HUES48 (cell line): ENCODE measurements around the gene LEMD1.

Experiments
- H3K27ac ChIP-seq: one replicate; pipeline ENCODE4 v1.7.0; 2013; ENCODE audit warnings: low read depth, low read length, inconsistent platforms
- H3K27me3 ChIP-seq: 2 replicates; pipeline ENCODE4 v1.6.1; 2013; ENCODE audit warnings: mild to moderate bottlenecking, low read length; ENCODE audit not compliant: control insufficient read depth, insufficient read depth
- H3K36me3 ChIP-seq: 2 replicates; pipeline ENCODE4 v1.6.1; 2013; ENCODE audit warnings: low read length; ENCODE audit not compliant: control insufficient read depth, insufficient read depth
- H3K4me1 ChIP-seq: 2 replicates; pipeline ENCODE4 v1.6.1; 2013; ENCODE audit warnings: mild to moderate bottlenecking, low read length; ENCODE audit not compliant: control insufficient read depth, insufficient read depth
- H3K4me3 ChIP-seq: 2 replicates; pipeline ENCODE4 v1.5.1; 2013; ENCODE audit warnings: mild to moderate bottlenecking, low read depth, low read length
- H3K9ac ChIP-seq: 2 replicates; pipeline ENCODE4 v1.6.1; 2013; ENCODE audit warnings: mild to moderate bottlenecking, low read depth, low read length, moderate library complexity
- H3K9me3 ChIP-seq: 2 replicates; pipeline ENCODE4 v1.6.1; 2013; ENCODE audit warnings: low read length; ENCODE audit not compliant: control insufficient read depth, insufficient read depth

The LEMD1 gene

DNA sequence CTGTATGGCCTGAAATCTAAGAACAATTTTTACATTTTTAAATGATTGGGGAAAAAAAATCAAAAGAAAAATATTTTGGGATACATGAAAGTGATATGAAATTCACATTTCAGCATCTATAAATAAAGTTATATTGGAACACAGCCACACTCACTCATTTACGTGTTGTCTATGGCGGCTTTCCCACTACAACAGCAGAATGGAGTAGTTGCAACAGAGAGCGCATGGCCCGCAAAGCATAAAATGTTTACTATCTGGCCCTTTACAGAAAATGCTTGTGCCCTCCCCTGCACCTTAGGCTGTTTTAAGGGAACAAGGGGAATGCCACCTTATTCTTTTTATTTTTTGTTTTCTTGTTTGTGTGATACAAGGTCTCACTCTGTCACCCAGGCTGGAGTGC lies 68.7 kb downstream of the LEMD1 start:
- Histone ChIP-seq H3K36me3 (no peaks in the 10 kb centered on the region), H3K9ac (no peak overlapping the region), H3K9me3 (no peaks in the 10 kb centered on the region), H3K4me1 (peaks cover 76% of the 10 kb centered on the region), H3K27ac (no peak overlapping the region), H3K4me3 (no peak overlapping the region), H3K27me3 (no peaks in the 10 kb centered on the region)

DNA sequence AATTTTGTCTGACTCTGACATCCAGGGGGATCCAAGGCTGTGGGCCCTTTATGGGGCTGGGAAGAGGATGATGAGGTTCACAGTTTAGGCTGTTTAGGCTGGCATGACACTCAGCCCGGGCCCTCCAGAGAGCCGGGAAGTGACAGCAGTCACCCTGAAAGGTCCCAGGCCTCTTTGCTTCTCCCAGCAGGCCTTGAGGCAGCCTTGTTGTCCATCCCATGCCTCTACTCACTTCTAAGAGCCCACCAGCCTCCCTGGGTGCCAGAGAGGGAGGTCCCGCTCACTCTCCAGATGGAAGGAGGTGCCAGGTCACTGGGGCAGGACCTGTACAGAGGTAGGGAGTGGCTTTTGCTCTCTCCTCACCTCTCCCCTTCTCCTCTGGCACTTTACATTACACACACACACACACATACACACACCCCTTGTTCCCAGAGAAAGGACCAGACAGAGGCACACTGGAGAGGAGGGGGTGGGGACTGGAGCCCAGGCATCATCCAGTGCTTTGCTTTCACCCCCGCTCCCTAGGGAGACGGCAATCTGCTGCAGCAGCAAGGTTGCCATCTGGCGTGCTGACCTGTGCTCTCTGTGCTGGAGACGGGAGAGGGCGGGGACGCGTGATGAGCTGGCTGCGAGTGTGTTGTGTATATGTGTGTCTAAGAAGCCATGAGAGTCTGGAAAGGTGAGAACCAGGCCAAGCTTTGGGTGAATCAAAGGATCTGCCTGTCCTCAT lies 69.7 kb downstream of the LEMD1 start:
- Histone ChIP-seq H3K4me1 (peaks cover 70% of the 10 kb centered on the region), H3K27me3 (no peaks in the 10 kb centered on the region), H3K27ac (peak overlapping the region; percentile 12), H3K9ac (no peak overlapping the region), H3K4me3 (no peak overlapping the region), H3K9me3 (no peaks in the 10 kb centered on the region), H3K36me3 (no peaks in the 10 kb centered on the region)

GRCh38 chr1:205350691-205351141 lies 71.1 kb downstream of the LEMD1 start:
- H3K4me3 ChIP-seq, result no peak overlapping the region
- H3K9ac ChIP-seq, result no peak overlapping the region; the same call in none of the 2 replicates
- peaks cover 7% of the 10 kb centered on the region for H3K27me3 ChIP-seq
- H3K27ac ChIP-seq, result peak overlapping the region; percentile 75
- H3K9me3 ChIP-seq, result no peaks in the 10 kb centered on the region
- H3K4me1 ChIP-seq, result peaks cover 57% of the 10 kb centered on the region
- no peaks in the 10 kb centered on the region for H3K36me3 ChIP-seq

DNA sequence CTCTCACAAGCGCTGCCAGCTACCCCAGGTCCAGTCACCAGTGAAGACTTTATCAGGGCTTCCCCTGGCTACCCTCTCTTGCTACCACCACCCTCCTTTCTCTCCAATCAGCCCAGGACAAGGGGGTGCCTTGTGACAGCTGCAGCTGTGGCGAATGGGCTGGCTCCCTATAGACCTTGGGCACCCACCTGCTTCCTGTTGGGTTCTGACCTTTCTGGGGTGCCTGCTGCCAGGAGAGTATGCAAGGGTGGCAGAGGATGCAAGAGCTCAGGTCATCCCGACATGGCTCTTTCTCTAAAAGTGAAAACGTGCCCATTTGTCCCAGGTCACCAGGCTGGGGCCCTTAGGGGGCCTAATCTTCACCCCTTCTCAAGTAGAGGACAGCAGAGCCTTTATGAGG lies 71.7 kb downstream of the LEMD1 start:
- Histone ChIP-seq H3K36me3 (no peaks in the 10 kb centered on the region), H3K27me3 (peaks cover 12% of the 10 kb centered on the region), H3K4me3 (no peak overlapping the region), H3K9ac (no peak overlapping the region; the same call in 1 of the 2 replicates), H3K27ac (peak overlapping the region; percentile 75), H3K4me1 (peaks cover 52% of the 10 kb centered on the region), H3K9me3 (no peaks in the 10 kb centered on the region)

DNA sequence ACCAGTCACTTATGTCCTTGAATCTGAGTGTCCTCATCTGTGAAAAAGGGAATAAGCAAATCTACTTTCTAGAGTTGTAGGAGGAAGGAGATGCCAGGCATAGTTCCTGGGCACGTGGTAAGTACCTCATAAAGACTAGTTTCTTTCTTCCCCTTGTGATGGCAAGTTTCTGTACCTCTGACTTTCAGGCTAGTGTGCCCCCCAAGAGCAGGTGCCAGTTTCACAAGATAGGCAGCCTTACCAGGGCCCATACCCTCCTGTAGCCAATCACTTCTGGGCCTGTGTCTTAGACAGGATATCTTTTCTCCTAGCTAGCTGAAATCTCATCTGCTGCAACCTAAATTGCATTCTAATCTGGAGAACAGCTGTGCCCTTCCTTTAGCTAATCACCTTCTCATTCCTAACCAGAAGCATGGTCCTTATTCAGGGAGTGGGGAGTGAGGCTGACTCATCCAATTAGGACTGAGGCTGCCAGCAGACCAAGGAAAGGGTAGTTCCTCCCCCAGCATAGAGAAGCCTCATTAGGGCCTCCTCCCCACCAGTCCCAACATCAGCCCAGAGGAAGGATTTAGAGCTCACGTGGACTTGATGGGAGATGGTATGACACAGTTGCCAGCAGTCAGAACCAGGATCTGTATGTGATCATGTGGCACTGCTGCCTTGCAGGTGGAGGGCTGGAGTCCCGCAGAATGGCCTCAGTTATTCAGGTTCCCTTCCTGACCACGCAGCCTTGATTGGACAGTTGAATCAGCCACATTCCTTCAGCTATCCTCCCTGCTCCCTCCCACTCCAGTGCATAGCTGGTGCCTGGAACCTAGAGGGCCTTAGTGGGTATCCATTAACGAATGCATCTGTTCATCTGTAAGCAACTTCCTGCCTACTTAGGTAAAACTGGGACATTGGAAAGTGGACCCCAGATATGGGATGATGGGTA lies 73.0 kb downstream of the LEMD1 start:
- no peak overlapping the region for H3K4me3 ChIP-seq
- H3K36me3 ChIP-seq, result no peaks in the 10 kb centered on the region
- peak overlapping the region; percentile 9 for H3K27ac ChIP-seq
- H3K4me1 ChIP-seq, result peaks cover 42% of the 10 kb centered on the region
- peaks cover 24% of the 10 kb centered on the region for H3K27me3 ChIP-seq
- no peaks in the 10 kb centered on the region for H3K9me3 ChIP-seq
- no peak overlapping the region for H3K9ac ChIP-seq

- Histone ChIP-seq H3K27ac (no peak overlapping the region), H3K9me3 (no peaks in the 10 kb centered on the region), H3K36me3 (no peaks in the 10 kb centered on the region), H3K4me1 (peaks cover 31% of the 10 kb centered on the region), H3K4me3 (no peak overlapping the region), H3K27me3 (peaks cover 42% of the 10 kb centered on the region), H3K9ac (no peak overlapping the region)
These were observed 74.8 kb downstream of the LEMD1 start for GRCh38 chr1:205346956-205347574.

- Histone ChIP-seq H3K27ac (no peak overlapping the region), H3K9ac (no peak overlapping the region), H3K36me3 (no peaks in the 10 kb centered on the region), H3K4me1 (peaks cover 22% of the 10 kb centered on the region), H3K27me3 (peaks cover 44% of the 10 kb centered on the region), H3K4me3 (no peak overlapping the region), H3K9me3 (no peaks in the 10 kb centered on the region)
These were observed 76.1 kb downstream of the LEMD1 start for GRCh38 chr1:205345761-205346160.

DNA sequence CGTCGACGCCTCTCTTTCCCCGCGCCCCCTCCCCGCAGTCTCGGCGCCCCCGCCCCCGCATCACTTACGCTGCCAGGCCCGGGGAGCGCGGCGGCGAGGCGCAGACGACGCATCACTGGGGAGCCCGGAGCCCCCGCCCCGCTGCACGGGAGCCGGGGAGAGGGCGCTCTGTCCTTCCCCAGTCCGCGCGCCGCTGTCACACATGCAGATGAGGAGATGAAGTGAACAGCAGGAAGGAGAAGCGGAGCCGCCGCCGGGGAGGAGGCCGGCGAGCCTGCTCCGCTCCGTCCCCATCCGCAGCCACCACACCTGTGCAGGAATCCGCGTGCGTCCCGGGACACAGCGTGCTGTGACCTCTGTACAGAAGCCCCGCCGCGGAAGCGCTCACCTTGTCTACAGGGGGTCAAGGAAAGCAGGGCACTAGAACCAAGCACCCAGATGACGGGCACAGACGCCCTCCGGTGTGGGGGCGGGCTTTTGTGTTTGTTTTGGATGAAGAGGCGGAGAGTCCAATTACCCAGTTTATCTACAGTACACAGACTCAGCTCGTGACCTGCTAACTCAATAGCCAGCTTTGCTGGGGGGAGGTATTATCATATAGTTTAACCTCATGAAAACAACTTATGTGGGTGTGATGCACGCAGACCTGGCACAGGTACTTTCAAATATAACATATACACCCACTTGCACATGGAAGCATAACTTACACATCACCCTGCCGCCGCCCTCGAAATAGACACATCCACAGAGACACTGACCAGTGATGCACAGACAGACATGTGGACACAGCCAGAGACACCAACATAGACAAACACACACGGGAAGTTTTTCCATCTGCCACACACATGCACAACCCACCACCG lies 77.6 kb downstream of the LEMD1 start:
- Histone ChIP-seq H3K4me3 (peak overlapping the region; percentile 75), H3K9me3 (no peaks in the 10 kb centered on the region), H3K27me3 (peaks cover 44% of the 10 kb centered on the region), H3K4me1 (peaks cover 10% of the 10 kb centered on the region), H3K27ac (no peak overlapping the region), H3K36me3 (no peaks in the 10 kb centered on the region), H3K9ac (no peak overlapping the region)

GRCh38 chr1:205343431-205344065 lies 78.3 kb downstream of the LEMD1 start:
- H3K27me3 ChIP-seq, result peaks cover 44% of the 10 kb centered on the region
- H3K36me3 ChIP-seq, result no peaks in the 10 kb centered on the region
- H3K4me1 ChIP-seq, result peaks cover 3% of the 10 kb centered on the region; the same call in 1 of the 2 replicates
- peak overlapping the region; percentile 75 for H3K4me3 ChIP-seq
- no peak overlapping the region for H3K9ac ChIP-seq
- no peak overlapping the region for H3K27ac ChIP-seq
- no peaks in the 10 kb centered on the region for H3K9me3 ChIP-seq

DNA sequence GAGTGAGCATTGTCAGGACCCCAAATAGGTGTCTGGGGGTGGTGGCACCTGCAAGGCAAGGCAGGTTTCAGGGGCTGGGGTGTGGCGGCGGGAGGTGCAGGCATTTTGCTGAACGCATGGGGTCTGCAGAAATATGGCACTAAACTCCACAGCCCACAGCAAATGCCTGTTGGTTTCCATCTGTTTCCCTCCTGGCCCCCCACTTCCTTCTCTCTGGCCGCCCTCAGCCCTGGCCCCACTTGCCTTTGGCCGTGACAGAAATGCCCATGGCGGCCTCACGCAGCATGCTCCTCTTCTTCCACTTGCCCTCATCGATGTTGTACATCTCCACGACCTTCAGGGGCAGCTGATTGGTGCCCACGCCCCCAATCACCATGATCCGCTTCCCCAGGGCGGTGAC lies 78.9 kb downstream of the LEMD1 start:
- Histone ChIP-seq H3K36me3 (no peaks in the 10 kb centered on the region), H3K27me3 (peaks cover 44% of the 10 kb centered on the region), H3K4me1 (no peaks in the 10 kb centered on the region), H3K4me3 (peak overlapping the region; percentile 75), H3K9ac (no peak overlapping the region), H3K9me3 (no peaks in the 10 kb centered on the region), H3K27ac (no peak overlapping the region)
